ENCODE data around the gene MLLT3.

The MLLT3 gene

GRCh38 chr9:20333991-20334390, 288.3 kb downstream of the MLLT3 start:
- DNase-seq (ENCODE audit: low read depth): no peak

GRCh38 chr9:20331095-20331685, 291.1 kb downstream of the MLLT3 start:
- DNase-seq (ENCODE audit: low read depth): no peak

GRCh38 chr9:20330688-20331087, 291.6 kb downstream of the MLLT3 start:
- DNase-seq (ENCODE audit: low read depth): no peak

GRCh38 chr9:20326516-20326915, 295.8 kb downstream of the MLLT3 start:
- no peak for DNase-seq (ENCODE audit: low read depth)

- no peak for DNase-seq (ENCODE audit: low read depth)
Observed at GRCh38 chr9:20325008-20325407, 297.3 kb downstream of the MLLT3 start.

GRCh38 chr9:20322212-20322611, 300.1 kb downstream of the MLLT3 start:
- no peak for DNase-seq (ENCODE audit: low read depth)

GRCh38 chr9:20321423-20322082, 300.7 kb downstream of the MLLT3 start:
- no peak for DNase-seq (ENCODE audit: low read depth)

GRCh38 chr9:20320921-20321320, 301.4 kb downstream of the MLLT3 start:
- no peak for DNase-seq (ENCODE audit: low read depth)

GRCh38 chr9:20319641-20320337, 302.5 kb downstream of the MLLT3 start:
- no peak for DNase-seq (ENCODE audit: low read depth)

- DNase-seq (ENCODE audit: low read depth): no peak
Observed at GRCh38 chr9:20319241-20319640, 303.1 kb downstream of the MLLT3 start.

GRCh38 chr9:20317701-20318100, 304.6 kb downstream of the MLLT3 start:
- no peak for DNase-seq (ENCODE audit: low read depth)

- no peak for DNase-seq (ENCODE audit: low read depth)
Observed at GRCh38 chr9:20316372-20316771, 305.9 kb downstream of the MLLT3 start.

- peak; percentile 31 for DNase-seq (ENCODE audit: low read depth)
Observed at GRCh38 chr9:20315677-20316076, 306.6 kb downstream of the MLLT3 start.

- DNase-seq (ENCODE audit: low read depth): no peak
Observed at GRCh38 chr9:20314981-20315380, 307.3 kb downstream of the MLLT3 start.

- no peak for DNase-seq (ENCODE audit: low read depth)
Observed at GRCh38 chr9:20313415-20313814, 308.9 kb downstream of the MLLT3 start.

- DNase-seq (ENCODE audit: low read depth): peak; percentile 24
Observed at GRCh38 chr9:20312732-20313131, 309.6 kb downstream of the MLLT3 start.

GRCh38 chr9:20310024-20310423, 312.3 kb downstream of the MLLT3 start:
- DNase-seq (ENCODE audit: low read depth): no peak

- no peak for DNase-seq (ENCODE audit: low read depth)
Observed at GRCh38 chr9:20309124-20309523, 313.2 kb downstream of the MLLT3 start.

GRCh38 chr9:20307621-20308020, 314.7 kb downstream of the MLLT3 start:
- no peak for DNase-seq (ENCODE audit: low read depth)

GRCh38 chr9:20305452-20305851, 316.8 kb downstream of the MLLT3 start:
- no peak for DNase-seq (ENCODE audit: low read depth)

GRCh38 chr9:20303996-20304395, 318.3 kb downstream of the MLLT3 start:
- no peak for DNase-seq (ENCODE audit: low read depth)

GRCh38 chr9:20303066-20303465, 319.2 kb downstream of the MLLT3 start:
- no peak for DNase-seq (ENCODE audit: low read depth)

GRCh38 chr9:20302197-20302596, 320.1 kb downstream of the MLLT3 start:
- DNase-seq (ENCODE audit: low read depth): no peak
